B cell (primary cell): ENCODE measurements around the gene CCDC6. TPM values are rescaled to one million over a fixed set of nuclear protein-coding genes. Genes with fewer than 3 reads are reported as not detected.

Source experiments
- ATAC-seq: fragments of 200-7000 bp; cut with Tn5 transposase; one replicate; pipeline ENCODE4 v1.10.0; 2021; ENCODE audit warnings: low read depth, mild to moderate bottlenecking, moderate number of reproducible peaks, moderate library complexity
- CTCF ChIA-PET: fragments of 350-600 bp; sonication (Branson Sonifier 250); formaldehyde crosslinking; loops from one replicate; lab custom pipeline; 2021; ENCODE audit warnings: antibody characterized with exemption, inconsistent platforms; lab: Charles Lee
- POLR2A ChIA-PET: fragments of 350-600 bp; sonication (Branson Sonifier 250); formaldehyde crosslinking; loops from one replicate; lab custom pipeline; 2021; ENCODE audit warnings: antibody characterized with exemption; lab: Charles Lee
- DNase-seq: peaks from one replicate; pipeline ENCODE4 v3.0.0; 2013
- H2AFZ ChIP-seq: 2 replicates; pipeline ENCODE4 v1.6.1; 2012; ENCODE audit warnings: mild to moderate bottlenecking, low read depth, low read length; ENCODE audit not compliant: insufficient read depth, poor library complexity, severe bottlenecking
- H3K27ac ChIP-seq, 2 donors: 1 replicate in 1 of 2; 2 replicates in 1 of 2; pipeline ENCODE4 v1.5.1; 2012 to 2013; ENCODE audit warnings: low read length in 2 of 2, mild to moderate bottlenecking in 2 of 2, moderate library complexity in 1 of 2
- H3K27me3 ChIP-seq, 4 experiments: fragments of 200-600 bp in 1 of 4; sonication (generic) in 1 of 4; replicated peaks in 1 of 4; 1 replicate in 2 of 4; 2 replicates in 2 of 4; pipeline versions ENCODE4 v1.6.1 to v1.7.0; 2013 to 2016; ENCODE audit warnings: low read length in 3 of 4, mild to moderate bottlenecking in 2 of 4, mixed read lengths in 1 of 4, moderate library complexity in 1 of 4; ENCODE audit not compliant: insufficient read depth in 4 of 4, control insufficient read depth in 3 of 4; ENCODE audit errors: control extremely low read depth in 1 of 4
- H3K36me3 ChIP-seq, 2 experiments: replicated peaks in 1 of 2; 1 replicate in 1 of 2; 2 replicates in 1 of 2; pipeline versions ENCODE4 v1.6.1 to v1.7.1; 2013; ENCODE audit warnings: low read length in 1 of 2; ENCODE audit not compliant: insufficient read depth in 2 of 2, control insufficient read depth in 1 of 2; ENCODE audit errors: control extremely low read depth in 1 of 2, extremely low read depth in 1 of 2
- H3K4me1 ChIP-seq, 2 donors: fragments of 200-600 bp in 1 of 2; sonication (generic) in 1 of 2; 1 replicate in 1 of 2; 2 replicates in 1 of 2; pipeline versions ENCODE4 v1.5.1 to v1.6.1; 2013 to 2017; ENCODE audit warnings: low read length in 2 of 2; ENCODE audit not compliant: control insufficient read depth in 2 of 2, insufficient read depth in 2 of 2
- H3K4me2 ChIP-seq: replicated peaks from 2 replicates; pipeline ENCODE3; 2012; ENCODE audit warnings: mild to moderate bottlenecking, low read depth, low read length; ENCODE audit not compliant: poor library complexity, severe bottlenecking
- H3K4me3 ChIP-seq, 5 experiments: fragments of 200-600 bp in 1 of 5; sonication (generic) in 1 of 5; 1 replicate in 3 of 5; 2 replicates in 2 of 5; pipeline versions ENCODE4 v1.5.1 to v1.7.0; 2011 to 2016; ENCODE audit warnings: low read length in 4 of 5, mild to moderate bottlenecking in 4 of 5, low read depth in 2 of 5, control low read depth in 1 of 5, moderate library complexity in 1 of 5; ENCODE audit not compliant: insufficient read depth in 1 of 5; ENCODE audit errors: control extremely low read depth in 1 of 5, extremely low read depth in 1 of 5
- H3K79me2 ChIP-seq: fragments of 200-600 bp; sonication (generic); one replicate; pipeline ENCODE4 v1.6.0; 2016; ENCODE audit warnings: low read length; ENCODE audit not compliant: control insufficient read depth, insufficient read depth
- H3K9ac ChIP-seq: fragments of 200-600 bp; sonication (generic); 2 replicates; pipeline ENCODE4 v1.6.1; 2017; ENCODE audit warnings: mild to moderate bottlenecking, low read length, moderate library complexity
- H3K9me3 ChIP-seq, 3 donors: one replicate each; pipeline versions ENCODE4 v1.6.1 to v1.7.1; 2013; ENCODE audit warnings: low read length in 2 of 3; ENCODE audit not compliant: control insufficient read depth in 2 of 3, insufficient read depth in 1 of 3; ENCODE audit errors: control extremely low read depth in 1 of 3
- H4K20me1 ChIP-seq: 2 replicates; pipeline ENCODE4 v1.6.0; 2012; ENCODE audit warnings: mild to moderate bottlenecking, low read length; ENCODE audit not compliant: insufficient read depth, control insufficient read depth, poor library complexity, severe bottlenecking
- H3K27ac Mint-ChIP-seq: one replicate; pipeline ENCODE4 v1.8.0; 2021; ENCODE audit warnings: mixed read lengths
- H3K27me3 Mint-ChIP-seq: one replicate; pipeline ENCODE4 v1.8.0; 2021; ENCODE audit warnings: mixed read lengths
- H3K4me1 Mint-ChIP-seq: one replicate; pipeline ENCODE4 v1.8.0; 2021; ENCODE audit warnings: mixed read lengths
- H3K4me3 Mint-ChIP-seq: one replicate; pipeline ENCODE4 v1.8.0; 2021; ENCODE audit warnings: mixed read lengths
- H3K9me3 Mint-ChIP-seq: one replicate; pipeline ENCODE4 v1.8.0; 2022; ENCODE audit warnings: mixed read lengths; ENCODE audit not compliant: insufficient read depth
- EZH2 ChIP-seq: IDR thresholded peaks from 2 replicates; pipeline ENCODE4 v1.6.1; 2012; ENCODE audit warnings: borderline replicate concordance, low read depth, mild to moderate bottlenecking, moderate library complexity, low read length; ENCODE audit not compliant: insufficient read depth, poor library complexity, severe bottlenecking
- WGBS: methylation state at CpG from one replicate; pipeline ENCODE4 v1.1.5; 2013; ENCODE audit warnings: missing lambda C conversion rate; ENCODE audit not compliant: insufficient coverage; 5-methylcytosine and 5-hydroxymethylcytosine counted together
- intact Hi-C: fragments of 100-400 bp; cut with micrococcal nuclease; formaldehyde crosslinking; loops from one replicate; pipeline ENCODE4 v1.10.0; 2022
- polyA plus RNA-seq: library from polyadenylated mRNA; depleted of rRNA; stranded (reverse); fragments of >200 nt; gene quantifications from 2 replicates; pipeline ENCODE4 v1.2.3, GENCODE V29; 2012
- total RNA-seq, 2 donors: library from RNA; stranded (reverse); fragments of 120-200 nt in 1 of 2; gene quantifications; 1 replicate in 1 of 2; 2 replicates in 1 of 2; pipeline versions ENCODE4 v1.2.3 to v1.2.4, GENCODE V29; 2013 to 2022
- TF ChIP-seq, protein P1 (sequence below): fragments of 200-600 bp; IDR thresholded peaks from one replicate; pipeline ENCODE4 v1.8.0; 2022; ENCODE audit warnings: antibody characterized with exemption, mild to moderate bottlenecking

The CCDC6 gene
- total and polyA plus RNA-seq, 2 donors (not counting 1 experiment from before 2014, with no cell fraction given): 18.2 to 30.1 TPM

DNA sequence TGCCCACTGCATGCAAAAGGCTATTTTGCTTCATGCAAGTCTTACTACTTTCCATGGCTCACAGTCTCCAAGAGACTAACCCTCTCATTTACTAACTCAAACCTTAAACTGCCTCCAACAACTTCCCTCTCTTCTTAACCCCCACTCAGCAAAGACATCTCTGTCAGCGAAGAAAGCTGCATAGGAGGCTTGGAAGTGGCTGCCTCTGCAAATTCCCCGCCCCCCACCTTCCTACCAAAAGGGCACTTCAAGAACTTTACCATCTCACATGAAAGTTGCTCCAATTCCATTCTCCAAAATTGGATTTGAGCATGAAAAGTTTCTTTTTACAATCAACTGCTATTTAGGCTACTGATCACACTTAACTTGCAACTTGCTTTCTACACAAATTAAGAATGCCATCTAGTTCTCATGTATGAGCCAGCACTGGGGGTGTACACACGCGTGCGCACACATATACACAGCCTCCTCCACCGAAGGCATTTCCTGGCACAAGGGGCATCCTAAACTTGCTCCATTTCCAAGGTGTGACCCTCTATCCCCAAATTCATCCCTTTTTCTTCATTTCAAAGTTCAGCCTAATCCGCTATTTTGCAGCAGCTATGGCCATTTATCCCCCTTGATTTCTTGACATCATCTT, 1.8 kb downstream of the CCDC6 start:
- peak overlapping the region; percentile 96 for H3K27ac Mint-ChIP-seq
- ChIA-PET CTCF (interaction anchor here (0.6 to 6.3 kb wide), 6 partner anchors 28 to 1520 kb away, joined by 3 to 175 read pairs (median 24); no protein-coding TSS in a partner anchor), POLR2A (interaction anchor here (0.6 to 0.7 kb wide), 2 partner anchors 19 to 33 kb away, joined by 3 to 4 read pairs; no protein-coding TSS in a partner anchor)
- Histone ChIP-seq H3K4me2 (peak overlapping the region; percentile 90), H3K9ac (peak overlapping the region; percentile 86), H4K20me1 (peaks cover 32% of the 10 kb centered on the region), H3K36me3 (peaks cover 0 to 6% of the 10 kb centered on the region in 2 experiments), H3K79me2 (peaks cover 91% of the 10 kb centered on the region), H3K27me3 (no peaks in the 10 kb centered on the region), H3K4me3 (peak overlapping the region in 4 of 5 experiments; percentile 83 to 96 (median 92)), H2AFZ (peak overlapping the region; percentile 88), H3K9me3 (no peaks in the 10 kb centered on the region), H3K27ac (peak overlapping the region in 1 of 2 donors; percentile 95), H3K4me1 (peaks cover 56 to 58% of the 10 kb centered on the region in 2 donors)
- no peaks in the 10 kb centered on the region for H3K27me3 Mint-ChIP-seq
- peak overlapping the region; percentile 98 for H3K4me3 Mint-ChIP-seq
- DNase-seq: no peak
- ATAC-seq: no peak
- no peaks in the 10 kb centered on the region for H3K9me3 Mint-ChIP-seq
- intact Hi-C loops: loop anchor here (5.0 to 10.0 kb wide), 3 partner anchors 97 to 1637 kb away; partner anchors contain the start of genes CISD1, IPMK and TFAM
- H3K4me1 Mint-ChIP-seq: peaks cover 75% of the 10 kb centered on the region
- TF ChIP-seq, protein P1, sequence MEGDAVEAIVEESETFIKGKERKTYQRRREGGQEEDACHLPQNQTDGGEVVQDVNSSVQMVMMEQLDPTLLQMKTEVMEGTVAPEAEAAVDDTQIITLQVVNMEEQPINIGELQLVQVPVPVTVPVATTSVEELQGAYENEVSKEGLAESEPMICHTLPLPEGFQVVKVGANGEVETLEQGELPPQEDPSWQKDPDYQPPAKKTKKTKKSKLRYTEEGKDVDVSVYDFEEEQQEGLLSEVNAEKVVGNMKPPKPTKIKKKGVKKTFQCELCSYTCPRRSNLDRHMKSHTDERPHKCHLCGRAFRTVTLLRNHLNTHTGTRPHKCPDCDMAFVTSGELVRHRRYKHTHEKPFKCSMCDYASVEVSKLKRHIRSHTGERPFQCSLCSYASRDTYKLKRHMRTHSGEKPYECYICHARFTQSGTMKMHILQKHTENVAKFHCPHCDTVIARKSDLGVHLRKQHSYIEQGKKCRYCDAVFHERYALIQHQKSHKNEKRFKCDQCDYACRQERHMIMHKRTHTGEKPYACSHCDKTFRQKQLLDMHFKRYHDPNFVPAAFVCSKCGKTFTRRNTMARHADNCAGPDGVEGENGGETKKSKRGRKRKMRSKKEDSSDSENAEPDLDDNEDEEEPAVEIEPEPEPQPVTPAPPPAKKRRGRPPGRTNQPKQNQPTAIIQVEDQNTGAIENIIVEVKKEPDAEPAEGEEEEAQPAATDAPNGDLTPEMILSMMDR: no peak
- no peak for TF ChIP-seq EZH2
- 52% methylated on average over 6 of the region's 7 CpGs for WGBS

DNA sequence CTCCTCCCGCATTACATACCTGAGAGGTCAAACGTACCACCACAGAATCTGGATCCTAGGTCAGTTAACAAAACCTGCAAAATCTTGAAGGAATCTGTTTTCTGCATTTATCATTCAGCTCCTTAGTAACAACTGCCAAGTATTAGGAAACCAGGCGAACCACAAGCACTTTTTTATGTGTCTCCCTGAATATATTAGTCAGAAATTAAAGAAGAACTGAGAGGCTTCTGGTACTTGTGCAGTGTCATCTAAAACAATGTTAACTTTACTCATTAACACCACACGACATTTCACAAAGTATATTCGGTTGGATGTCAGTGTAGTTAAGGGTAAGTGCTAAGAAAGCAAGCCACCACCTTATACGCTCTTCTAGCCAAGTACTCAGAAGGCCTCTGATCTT, 2.5 kb downstream of the CCDC6 start:
- no peak overlapping the region for H3K9ac ChIP-seq
- H3K27me3 Mint-ChIP-seq: no peaks in the 10 kb centered on the region
- WGBS: 38% methylated on average over 2 of the region's 6 CpGs
- H2AFZ ChIP-seq: no peak overlapping the region
- H3K27me3 ChIP-seq: no peaks in the 10 kb centered on the region
- H3K27ac ChIP-seq: no peak overlapping the region
- DNase-seq (no peak), ATAC-seq (no peak)
- CTCF ChIA-PET: interaction anchor here (0.6 to 6.3 kb wide), 3 partner anchors 27 to 320 kb away, joined by 5 to 50 read pairs (median 9); no protein-coding TSS in a partner anchor
- intact Hi-C loops: loop anchor here (10.0 kb wide), 1 partner anchor 1519 kb away; the partner anchor contains the start of gene TFAM
- H3K36me3 ChIP-seq: peaks cover 0 to 6% of the 10 kb centered on the region in 2 experiments
- H3K9me3 ChIP-seq: no peaks in the 10 kb centered on the region
- POLR2A ChIA-PET: no interaction called here
- peaks cover 80% of the 10 kb centered on the region for H3K4me1 Mint-ChIP-seq
- peak overlapping the region; percentile 90 for H3K4me2 ChIP-seq
- H4K20me1 ChIP-seq: peaks cover 39% of the 10 kb centered on the region
- no peaks in the 10 kb centered on the region for H3K9me3 Mint-ChIP-seq
- peak overlapping the region; percentile 98 for H3K4me3 Mint-ChIP-seq
- H3K4me1 ChIP-seq: peaks cover 58 to 60% of the 10 kb centered on the region in 2 donors
- peaks cover 93% of the 10 kb centered on the region for H3K79me2 ChIP-seq
- no peak for TF ChIP-seq EZH2
- TF ChIP-seq, protein P1: no peak
- peak overlapping the region; percentile 12 for H3K27ac Mint-ChIP-seq
- H3K4me3 ChIP-seq: no peak overlapping the region
